HK-2 (cell line): ENCODE results near the gene GRIK4.
A peak's percentile ranks its signal among the peaks of the same experiment; 100 is the strongest.

ENCODE experiments used
- DNase-seq: peaks from one replicate; pipeline ENCODE4 v3.0.0-alpha.2; 2018; ENCODE audit not compliant: unreplicated experiment

Gene GRIK4

DNA sequence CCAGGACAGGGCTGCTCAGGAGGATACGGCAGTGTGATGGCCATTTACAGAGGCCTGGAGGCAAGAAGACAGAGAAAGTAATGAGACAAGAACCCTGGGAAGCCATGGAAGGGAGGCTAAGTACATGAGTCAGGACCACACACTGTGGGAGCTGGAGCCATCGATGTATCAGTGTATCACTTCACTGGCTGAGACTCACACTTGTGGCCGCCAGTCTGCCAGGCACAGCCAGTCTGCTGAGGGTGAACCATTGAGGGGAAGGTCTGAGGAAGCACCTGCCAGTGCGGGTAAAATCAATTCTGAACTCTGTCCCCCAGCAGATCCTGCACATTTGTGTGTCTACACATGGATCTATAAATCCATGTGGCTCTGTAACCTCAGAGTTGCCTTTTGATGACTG is 195.6 kb downstream of the GRIK4 start:
- no peak for DNase-seq

- DNase-seq = no peak
These were observed 196.1 kb downstream of the GRIK4 start for GRCh38 chr11:120707663-120708062.

DNA sequence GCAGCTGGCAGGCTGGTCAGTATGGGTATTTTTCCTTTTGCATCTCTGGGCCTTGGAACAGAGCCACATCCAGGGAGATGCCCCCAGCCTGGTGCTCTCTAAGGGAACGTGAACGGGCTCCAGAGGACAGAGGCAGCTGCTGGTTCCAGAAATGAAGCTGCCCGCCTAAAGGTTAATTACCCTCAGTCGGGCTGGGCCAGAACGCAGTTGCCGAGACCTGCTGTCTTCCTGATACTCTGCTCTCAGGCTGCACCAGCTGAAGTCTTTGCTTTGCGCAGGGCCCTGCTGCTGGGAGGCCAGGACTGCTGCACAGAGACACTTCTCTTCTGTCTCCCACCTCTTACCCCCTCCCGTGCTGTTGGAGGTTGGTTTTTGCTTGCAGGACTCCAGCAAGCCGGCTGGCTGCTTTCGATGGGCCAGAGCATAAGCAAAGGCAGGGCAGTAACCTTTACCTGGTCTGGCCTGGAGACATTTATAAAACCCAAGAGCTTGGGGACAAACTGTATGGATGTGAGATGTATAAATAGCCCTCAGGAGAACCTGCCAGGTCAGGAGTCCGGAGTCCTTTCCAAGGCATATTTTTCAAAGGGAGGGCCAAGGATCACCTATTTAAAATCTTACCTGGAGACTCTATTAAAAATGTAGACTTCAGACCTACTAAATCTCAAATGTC is 197.1 kb downstream of the GRIK4 start:
- no peak for DNase-seq

DNA sequence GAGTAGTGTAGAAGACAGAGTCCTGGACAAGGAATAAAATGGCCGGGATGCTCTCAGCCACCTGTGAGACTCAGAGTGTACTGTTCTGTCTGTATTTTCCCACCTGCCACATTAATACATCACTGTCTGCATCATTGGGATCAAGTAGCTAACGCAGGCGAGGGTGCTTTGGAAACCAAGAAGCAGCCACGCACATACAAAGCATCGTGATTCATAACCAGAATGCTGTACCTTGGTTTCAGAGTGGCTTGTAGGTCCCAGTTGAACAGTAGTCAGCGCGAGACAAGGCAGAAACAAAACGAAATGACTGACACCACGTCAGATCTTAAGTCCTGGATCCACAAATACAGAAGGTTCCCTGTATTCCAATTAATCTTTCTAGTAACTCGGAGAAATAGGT is 198.3 kb downstream of the GRIK4 start:
- DNase-seq = no peak

DNA sequence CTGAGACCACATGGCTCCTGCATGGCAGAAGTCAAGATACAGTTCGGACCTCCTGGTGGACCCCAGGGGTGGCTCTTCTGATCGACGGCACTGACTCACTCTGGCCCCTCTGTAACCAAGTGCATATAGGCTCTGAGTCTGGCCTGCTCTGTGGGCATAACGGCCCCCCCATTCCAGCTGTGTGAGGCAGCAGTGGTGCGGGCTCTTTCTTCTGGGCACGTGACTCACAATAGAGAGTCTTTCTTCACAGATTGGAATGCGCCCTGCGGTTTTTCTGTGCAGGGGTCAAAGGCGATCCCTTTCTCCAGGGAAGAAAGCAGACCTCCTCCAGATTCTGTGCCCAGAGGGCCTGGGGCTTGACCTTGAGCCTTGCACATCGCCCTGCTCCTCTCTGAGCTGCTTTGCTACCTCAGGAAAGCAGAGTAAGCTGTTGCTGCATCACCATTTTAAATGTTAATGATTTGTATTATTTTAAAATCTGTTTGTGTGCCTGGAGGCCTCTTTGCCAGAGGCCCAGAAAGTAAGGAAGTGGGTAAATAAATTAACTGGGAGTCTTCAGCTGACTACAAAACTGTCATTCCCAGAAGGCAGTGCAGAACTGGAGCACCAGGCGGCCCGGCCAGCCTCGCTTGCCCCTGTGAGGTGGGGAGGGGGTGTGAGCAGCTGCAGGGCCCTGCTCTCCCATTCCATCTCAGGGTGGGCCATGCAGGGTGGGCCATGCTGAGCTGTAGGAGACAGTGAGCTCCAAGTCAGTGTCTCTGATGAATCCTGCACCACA is 199.0 kb downstream of the GRIK4 start:
- peak; percentile 24 for DNase-seq

GRCh38 chr11:120712014-120712413 is 200.5 kb downstream of the GRIK4 start:
- DNase-seq = no peak

- DNase-seq = no peak
These were observed 201.3 kb downstream of the GRIK4 start for GRCh38 chr11:120712881-120713280.

DNA sequence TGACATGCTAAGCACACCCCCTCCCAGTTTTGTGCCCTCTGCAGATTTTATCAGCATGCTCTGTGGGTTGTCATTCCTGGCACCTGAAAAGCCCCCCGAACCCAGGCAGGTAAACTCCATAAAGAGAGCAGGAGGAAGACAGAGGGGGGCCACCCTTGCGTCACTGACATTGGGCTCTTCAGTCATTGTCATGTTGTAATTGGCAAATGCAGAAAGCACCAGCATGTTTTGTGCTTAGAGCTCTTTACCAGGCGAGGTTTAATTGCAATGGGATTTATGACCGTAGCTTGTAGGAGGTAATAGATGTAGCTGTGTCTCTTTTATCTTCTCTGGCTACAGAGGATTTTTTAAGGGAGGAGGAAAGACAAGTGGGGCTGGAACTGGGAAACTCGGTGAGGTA is 201.7 kb downstream of the GRIK4 start:
- DNase-seq = no peak

DNA sequence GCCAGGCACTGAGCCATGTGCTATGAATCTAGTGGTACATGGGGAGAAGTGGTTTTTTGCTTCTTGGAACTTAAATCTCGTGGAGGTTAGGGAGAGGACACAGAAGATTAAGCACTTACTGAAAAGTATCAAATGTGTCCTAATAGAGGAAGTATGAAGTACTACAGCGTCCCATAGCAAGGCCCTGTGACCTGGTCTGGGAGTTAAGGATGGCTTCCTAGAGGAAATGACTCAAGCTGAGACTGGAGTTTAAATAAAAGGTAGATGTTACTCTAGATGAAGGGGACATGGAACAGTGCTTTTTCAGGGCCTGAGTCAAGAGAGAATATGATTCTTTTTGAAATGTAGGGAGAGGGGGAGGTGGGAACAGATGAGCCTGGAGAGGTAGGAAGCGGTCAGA is 202.9 kb downstream of the GRIK4 start:
- no peak for DNase-seq

- DNase-seq = no peak
These were observed 203.7 kb downstream of the GRIK4 start for GRCh38 chr11:120715239-120715638.

- no peak for DNase-seq
These were observed 205.5 kb downstream of the GRIK4 start for GRCh38 chr11:120717042-120717441.

DNA sequence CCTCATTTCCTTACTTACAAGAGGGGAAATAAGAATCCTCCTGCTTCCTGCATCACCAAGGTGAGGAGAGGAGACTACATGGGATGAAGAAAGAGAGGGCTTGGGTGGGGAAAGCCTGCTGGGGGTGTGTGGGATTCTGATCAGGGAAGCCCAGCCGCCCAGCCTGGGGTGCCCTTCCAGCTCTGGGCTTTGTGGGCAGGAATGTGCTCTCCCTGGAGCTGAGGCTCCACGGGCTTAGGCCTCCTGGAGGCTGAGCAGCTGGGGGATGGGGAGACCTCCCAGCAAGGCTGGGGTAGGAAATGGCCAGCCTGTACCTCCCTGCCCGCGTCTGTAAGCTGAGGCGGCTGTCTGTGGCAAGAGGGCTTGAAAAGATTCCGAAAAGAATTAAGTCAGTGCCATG is 206.1 kb downstream of the GRIK4 start:
- DNase-seq = no peak

- no peak for DNase-seq
These were observed 206.6 kb downstream of the GRIK4 start for GRCh38 chr11:120718171-120718570.

GRCh38 chr11:120719348-120719747 is 207.8 kb downstream of the GRIK4 start:
- no peak for DNase-seq

GRCh38 chr11:120720760-120721159 is 209.2 kb downstream of the GRIK4 start:
- no peak for DNase-seq

- DNase-seq = no peak
These were observed 211.0 kb downstream of the GRIK4 start for GRCh38 chr11:120722524-120722923.

DNA sequence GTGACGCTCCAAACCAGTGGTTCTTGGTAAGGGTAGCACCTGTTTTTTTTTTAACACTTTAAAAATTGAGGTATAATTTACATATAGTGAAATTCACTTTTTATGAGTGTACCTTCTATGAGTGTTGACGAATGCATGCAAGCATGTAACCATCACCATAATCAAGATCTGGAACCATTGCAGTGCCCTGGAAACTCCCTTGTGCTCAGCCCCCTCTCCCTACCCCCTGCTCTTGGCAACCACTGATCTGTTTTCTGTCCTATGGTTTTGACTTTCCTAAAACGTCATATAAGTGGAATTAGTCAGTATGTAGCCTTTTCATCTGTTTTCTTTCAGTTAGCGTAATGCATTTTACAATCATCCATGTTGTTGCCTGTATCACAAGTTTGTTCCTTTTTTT is 212.2 kb downstream of the GRIK4 start:
- DNase-seq = no peak

GRCh38 chr11:120727752-120728151 is 216.2 kb downstream of the GRIK4 start:
- DNase-seq = no peak

- DNase-seq = no peak
These were observed 223.5 kb downstream of the GRIK4 start for GRCh38 chr11:120735035-120735434.

GRCh38 chr11:120738516-120739046 is 227.0 kb downstream of the GRIK4 start:
- DNase-seq = no peak

GRCh38 chr11:120739780-120740179 is 228.2 kb downstream of the GRIK4 start:
- DNase-seq = no peak

DNA sequence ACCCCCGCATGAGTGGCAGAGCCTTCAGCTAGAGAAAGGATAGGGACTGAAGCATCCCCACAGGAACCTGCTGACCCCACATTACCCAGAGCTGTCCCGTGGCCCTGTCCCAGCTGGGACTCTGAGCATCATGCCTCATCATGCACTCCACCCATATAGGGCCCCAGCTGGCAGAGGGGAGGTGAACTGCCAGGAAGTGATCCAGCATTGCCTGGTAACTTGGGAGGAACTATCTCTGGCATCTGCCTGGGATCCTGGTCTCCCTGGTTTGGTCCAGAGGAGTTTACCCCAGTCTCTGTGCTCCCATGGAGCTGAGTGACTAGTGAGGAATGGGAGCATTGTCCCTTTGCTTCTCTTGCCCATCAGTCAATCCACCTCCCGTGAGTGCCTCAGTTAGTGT is 228.8 kb downstream of the GRIK4 start:
- no peak for DNase-seq
